GM18867 (cell line): ENCODE data around the gene FSHR.

Experiments
- ATAC-seq: cut with Tn5 transposase; IDR thresholded peaks from one replicate; pipeline ENCODE4 v1.9.1; 2021; ENCODE audit warnings: mild to moderate bottlenecking, moderate library complexity; ENCODE audit not compliant: unreplicated experiment

The FSHR gene

GRCh38 chr2:49154140-49154539 is at the start of gene FSHR:
FSHR (minus strand) TSS chr2:49154515; CDS start chr2:49154417, 98 bp downstream.
- no peak for ATAC-seq

GRCh38 chr2:49199266-49199665 is 45.0 kb upstream of the FSHR start:
- ATAC-seq: no peak

- ATAC-seq: no peak
These were observed 40.4 kb upstream of the FSHR start for GRCh38 chr2:49194701-49195100.

GRCh38 chr2:49192036-49192435 is 37.7 kb upstream of the FSHR start:
- ATAC-seq: no peak

- no peak for ATAC-seq
These were observed 35.4 kb upstream of the FSHR start for GRCh38 chr2:49189512-49190225.

- no peak for ATAC-seq
These were observed 31.8 kb upstream of the FSHR start for GRCh38 chr2:49186050-49186648.

- ATAC-seq: no peak
These were observed 24.3 kb upstream of the FSHR start for GRCh38 chr2:49178656-49179055.

- no peak for ATAC-seq
These were observed 22.9 kb upstream of the FSHR start for GRCh38 chr2:49177194-49177593.

GRCh38 chr2:49175831-49176230 is 21.5 kb upstream of the FSHR start:
- ATAC-seq: no peak

GRCh38 chr2:49174750-49175149 is 20.4 kb upstream of the FSHR start:
- ATAC-seq: no peak

GRCh38 chr2:49167131-49167530 is 12.8 kb upstream of the FSHR start:
- ATAC-seq: no peak

GRCh38 chr2:49165662-49166061 is 11.3 kb upstream of the FSHR start:
- ATAC-seq: no peak

GRCh38 chr2:49164729-49165128 is 10.4 kb upstream of the FSHR start:
- ATAC-seq: no peak

GRCh38 chr2:49162151-49162550 is 7.8 kb upstream of the FSHR start:
- ATAC-seq: no peak

- no peak for ATAC-seq
These were observed 576 bp upstream of the FSHR start for GRCh38 chr2:49154891-49155290.

GRCh38 chr2:49153252-49153651 is 1.1 kb downstream of the FSHR start:
- no peak for ATAC-seq

GRCh38 chr2:49152824-49153223 is 1.5 kb downstream of the FSHR start:
- ATAC-seq: no peak

- ATAC-seq: no peak
These were observed 7.9 kb downstream of the FSHR start for GRCh38 chr2:49146401-49146800.

GRCh38 chr2:49131801-49132200 is 22.5 kb downstream of the FSHR start:
- no peak for ATAC-seq

- peak; percentile 99 for ATAC-seq
These were observed 25.3 kb downstream of the FSHR start for GRCh38 chr2:49129034-49129433.

GRCh38 chr2:49123600-49123999 is 30.7 kb downstream of the FSHR start:
- no peak for ATAC-seq

GRCh38 chr2:49122107-49122506 is 32.2 kb downstream of the FSHR start:
- no peak for ATAC-seq

GRCh38 chr2:49113046-49113445 is 41.3 kb downstream of the FSHR start:
- ATAC-seq: no peak
